GM18526 (cell line): ENCODE results near the gene MUC4.

Source experiments
- POLR2A ChIP-seq: IDR thresholded peaks from 3 replicates; pipeline ENCODE4 v1.6.1; 2011; ENCODE audit not compliant: insufficient read length; ENCODE audit errors: extremely low read depth

Gene MUC4

GRCh38 chr3:195757438-195757770 lies 54.3 kb downstream of the MUC4 start:
- TF ChIP-seq POLR2A: no peak

GRCh38 chr3:195755791-195756676 lies 55.7 kb downstream of the MUC4 start:
- TF ChIP-seq POLR2A: no peak

- no peak for TF ChIP-seq POLR2A
Measured at GRCh38 chr3:195755391-195755790, 56.3 kb downstream of the MUC4 start.

GRCh38 chr3:195754906-195755305 lies 56.8 kb downstream of the MUC4 start:
- no peak for TF ChIP-seq POLR2A

GRCh38 chr3:195754141-195754540 lies 57.6 kb downstream of the MUC4 start:
- no peak for TF ChIP-seq POLR2A

- TF ChIP-seq POLR2A: no peak
Measured at GRCh38 chr3:195753581-195753980, 58.1 kb downstream of the MUC4 start.

GRCh38 chr3:195752546-195753331 lies 59.0 kb downstream of the MUC4 start:
- TF ChIP-seq POLR2A: no peak

GRCh38 chr3:195752066-195752465 lies 59.7 kb downstream of the MUC4 start:
- no peak for TF ChIP-seq POLR2A

- no peak for TF ChIP-seq POLR2A
Measured at GRCh38 chr3:195751560-195751959, 60.2 kb downstream of the MUC4 start.

GRCh38 chr3:195750797-195751520 lies 60.8 kb downstream of the MUC4 start:
- no peak for TF ChIP-seq POLR2A

GRCh38 chr3:195748661-195749060 lies 63.1 kb downstream of the MUC4 start:
- no peak for TF ChIP-seq POLR2A

GRCh38 chr3:195746751-195747150 lies 65.0 kb downstream of the MUC4 start:
- no peak for TF ChIP-seq POLR2A

GRCh38 chr3:195746346-195746745 lies 65.4 kb downstream of the MUC4 start:
- TF ChIP-seq POLR2A: no peak

- TF ChIP-seq POLR2A: no peak
Measured at GRCh38 chr3:195744437-195744836, 67.3 kb downstream of the MUC4 start.

GRCh38 chr3:195739561-195740111 lies 72.1 kb downstream of the MUC4 start:
- no peak for TF ChIP-seq POLR2A
